CD4-positive, alpha-beta memory T cell (primary cell): ENCODE data around the gene SPOCK2. TPM values are rescaled to one million over a fixed set of nuclear protein-coding genes. Genes with fewer than 3 reads are reported as not detected.

Experiments
- CTCF ChIA-PET: fragments of 350-600 bp; sonication (Branson Sonifier 250); formaldehyde crosslinking; loops from one replicate; lab custom pipeline; 2021; ENCODE audit warnings: inconsistent platforms; ENCODE audit not compliant: partially characterized antibody; lab: Charles Lee
- POLR2A ChIA-PET: fragments of 350-600 bp; sonication (Branson Sonifier 250); formaldehyde crosslinking; loops from one replicate; lab custom pipeline; 2021; ENCODE audit not compliant: partially characterized antibody; lab: Charles Lee
- DNase-seq, 5 donors: peaks; one replicate each; pipeline versions ENCODE4 v3.0.0 to v3.0.0-alpha.2; 2020 to 2022; ENCODE audit warnings: mixed read lengths in 1 of 5
- H3K27ac ChIP-seq: one replicate; pipeline ENCODE4 v1.7.0; 2013; ENCODE audit warnings: low read depth, low read length
- H3K27me3 ChIP-seq: 2 replicates; pipeline ENCODE4 v1.7.0; 2013; ENCODE audit warnings: mild to moderate bottlenecking, low read length, moderate library complexity; ENCODE audit not compliant: insufficient read depth
- H3K36me3 ChIP-seq: 2 replicates; pipeline ENCODE4 v1.7.0; 2013; ENCODE audit warnings: mild to moderate bottlenecking, low read length, moderate library complexity; ENCODE audit not compliant: insufficient read depth
- H3K4me1 ChIP-seq: 2 replicates; pipeline ENCODE4 v1.7.0; 2013; ENCODE audit warnings: mild to moderate bottlenecking, low read length, moderate library complexity; ENCODE audit not compliant: insufficient read depth
- H3K4me3 ChIP-seq, 2 donors: one replicate each; pipeline ENCODE4 v1.7.0; 2013; ENCODE audit warnings: low read length in 2 of 2, mild to moderate bottlenecking in 1 of 2
- H3K9me3 ChIP-seq, 2 donors: one replicate each; pipeline ENCODE4 v1.7.0; 2013; ENCODE audit warnings: low read length in 2 of 2, control low read depth in 1 of 2; ENCODE audit not compliant: control insufficient read depth in 1 of 2
- H3K27ac Mint-ChIP-seq, 7 donors: one replicate each; pipeline ENCODE4 v1.8.0; 2020 to 2021; ENCODE audit warnings: mixed read lengths in 7 of 7, mild to moderate bottlenecking in 6 of 7, inconsistent platforms in 3 of 7, moderate library complexity in 3 of 7
- H3K27me3 Mint-ChIP-seq, 2 donors: one replicate each; pipeline ENCODE4 v1.8.0; 2020 to 2021; ENCODE audit warnings: mixed read lengths in 2 of 2
- H3K36me3 Mint-ChIP-seq, 2 donors: one replicate each; pipeline ENCODE4 v1.8.0; 2020 to 2021; ENCODE audit warnings: mixed read lengths in 2 of 2, inconsistent platforms in 1 of 2, mild to moderate bottlenecking in 1 of 2
- H3K4me1 Mint-ChIP-seq, 4 donors: one replicate each; pipeline ENCODE4 v1.8.0; 2020 to 2021; ENCODE audit warnings: mixed read lengths in 4 of 4, mild to moderate bottlenecking in 1 of 4
- H3K4me3 Mint-ChIP-seq, 8 donors: one replicate each; pipeline ENCODE4 v1.8.0; 2020 to 2021; ENCODE audit warnings: mixed read lengths in 8 of 8, mild to moderate bottlenecking in 7 of 8, moderate library complexity in 6 of 8, inconsistent platforms in 3 of 8
- H3K9me3 Mint-ChIP-seq, 8 donors: one replicate each; pipeline ENCODE4 v1.8.0; 2020 to 2021; ENCODE audit warnings: mixed read lengths in 8 of 8, mild to moderate bottlenecking in 5 of 8, inconsistent platforms in 3 of 8, moderate library complexity in 1 of 8
- intact Hi-C: fragments of 100-400 bp; cut with micrococcal nuclease; formaldehyde crosslinking; loops from one replicate; pipeline ENCODE4 v1.15.1; 2023
- polyA plus RNA-seq, 2 donors: library from polyadenylated mRNA; unstranded; fragments of 300-500 nt; fragmentation: Illumina TruSeq; gene quantifications; one replicate each; pipeline ENCODE4 v1.2.3, GENCODE V29; 2021
- total RNA-seq, 2 experiments: library from RNA; stranded (reverse); gene quantifications; one replicate each; pipeline ENCODE4 v1.2.3, GENCODE V29; 2021

The SPOCK2 gene
- total and polyA plus RNA-seq, 4 experiments from 2014 or later: 174 to 556 (median 406) TPM

DNA sequence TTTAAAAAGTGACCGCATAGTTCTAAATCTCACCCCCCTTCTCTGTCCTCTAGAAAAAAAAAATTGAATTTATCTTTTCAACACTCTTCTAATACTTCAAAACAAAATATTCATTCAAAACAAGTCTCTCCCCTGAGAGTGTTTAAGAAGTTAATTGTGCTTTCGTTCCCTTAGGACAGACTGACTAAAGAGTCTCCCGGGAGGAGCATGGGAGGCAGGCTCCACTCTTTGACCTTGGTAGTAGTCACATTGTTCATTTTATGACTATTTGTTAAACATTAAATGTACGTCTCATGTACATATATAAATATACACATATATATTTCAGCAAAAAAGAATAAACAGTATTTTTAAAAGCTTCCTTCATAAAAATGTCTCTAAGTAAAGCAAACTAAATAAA is 35.3 kb upstream of the SPOCK2 start:
- intact Hi-C loops: loop anchor here (2.0 kb wide), 1 partner anchor 15 kb away; no protein-coding TSS in a partner anchor
- CTCF ChIA-PET: interaction anchor here (1.0 to 9.4 kb wide), 8 partner anchors 8 to 216 kb away, joined by 3 to 196 read pairs (median 30); partner anchors contain the start of gene DDIT4

DNA sequence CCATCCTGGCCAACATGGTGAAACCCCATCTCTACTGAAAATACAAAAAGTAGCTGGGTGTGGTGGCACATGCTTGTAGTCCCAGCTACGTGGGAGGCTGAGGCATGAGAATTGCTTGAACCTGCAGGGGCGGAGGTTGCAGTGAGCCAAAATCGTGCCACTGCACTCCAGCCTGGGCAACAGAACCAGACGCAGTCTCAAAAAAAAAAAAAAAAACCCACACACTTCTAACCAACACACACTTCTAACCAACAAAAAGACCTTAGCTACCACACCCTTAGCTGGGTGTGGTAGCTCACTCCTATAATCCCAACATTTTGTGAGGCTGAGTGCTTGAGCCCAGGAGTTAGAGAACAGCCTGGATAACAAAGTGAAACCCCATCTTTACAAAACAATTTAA is 33.9 kb upstream of the SPOCK2 start:
- peaks cover 0 to 3% of the 10 kb centered on the region in 2 donors for H3K36me3 Mint-ChIP-seq

More for the DNA sequence above, 35.3 kb upstream of the SPOCK2 start:
- no peak overlapping the region for H3K4me3 Mint-ChIP-seq
- POLR2A ChIA-PET: interaction anchor here (2.8 kb wide), 1 partner anchor 10 kb away, joined by 11 read pairs; no protein-coding TSS in a partner anchor
- peak overlapping the region in 2 of 7 donors; percentile 62 to 79 for H3K27ac Mint-ChIP-seq
- peaks cover 4 to 9% of the 10 kb centered on the region in 2 donors for H3K36me3 Mint-ChIP-seq
- H3K4me1 ChIP-seq: peaks cover 29% of the 10 kb centered on the region
- no peaks in the 10 kb centered on the region for H3K9me3 Mint-ChIP-seq
- H3K36me3 ChIP-seq: no peaks in the 10 kb centered on the region
- no peaks in the 10 kb centered on the region for H3K27me3 ChIP-seq
- no peak overlapping the region for H3K27ac ChIP-seq
- H3K27me3 Mint-ChIP-seq: no peaks in the 10 kb centered on the region
- peaks cover 24 to 47% (median 31%) of the 10 kb centered on the region in 4 donors for H3K4me1 Mint-ChIP-seq
- no peak for DNase-seq
- H3K4me3 ChIP-seq: no peak overlapping the region
- no peaks in the 10 kb centered on the region for H3K9me3 ChIP-seq

DNA sequence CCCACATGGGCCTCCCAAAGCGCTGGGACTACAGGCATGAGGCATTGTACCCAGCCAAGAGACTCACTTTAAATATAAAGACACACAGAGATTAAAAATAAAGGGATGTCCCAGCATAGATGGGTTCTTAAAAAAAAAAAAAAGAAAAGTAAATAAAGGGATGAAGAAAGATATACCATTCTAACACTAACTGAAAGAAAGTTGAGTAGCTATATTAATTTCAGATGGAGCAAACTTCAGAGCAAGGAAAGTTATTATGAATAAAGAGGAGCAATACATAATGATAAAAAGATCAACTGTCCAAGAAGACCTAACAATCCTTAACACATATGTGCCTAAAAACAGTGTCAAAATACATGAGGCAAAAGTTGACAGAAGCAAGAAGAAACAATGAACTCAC is 33.0 kb upstream of the SPOCK2 start:
- Mint-ChIP-seq H3K9me3 (peaks cover 0 to 1% (median 0%) of the 10 kb centered on the region in 8 donors), H3K4me1 (peaks cover 21 to 51% (median 30%) of the 10 kb centered on the region in 4 donors), H3K27me3 (no peaks in the 10 kb centered on the region), H3K27ac (peak overlapping the region in 6 of 7 donors; percentile 14 to 79 (median 50)), H3K36me3 (peaks cover 1 to 2% of the 10 kb centered on the region in 2 donors), H3K4me3 (peak overlapping the region in 4 of 8 donors; percentile 2 to 45 (median 16))
- intact Hi-C loops: no loop called here
- POLR2A ChIA-PET: no interaction called here
- Histone ChIP-seq H3K27ac (no peak overlapping the region), H3K27me3 (no peaks in the 10 kb centered on the region), H3K4me1 (peaks cover 25% of the 10 kb centered on the region), H3K9me3 (no peaks in the 10 kb centered on the region), H3K36me3 (no peaks in the 10 kb centered on the region), H3K4me3 (no peak overlapping the region)
- DNase-seq: no peak
- CTCF ChIA-PET: interaction anchor here (1.2 to 9.4 kb wide), 2 partner anchors 72 to 218 kb away, joined by 3 to 196 read pairs; no protein-coding TSS in a partner anchor

More for the DNA sequence above, 33.9 kb upstream of the SPOCK2 start:
- Mint-ChIP-seq H3K4me3 (peak overlapping the region in 7 of 8 donors; percentile 28 to 70 (median 44)), H3K27me3 (no peaks in the 10 kb centered on the region), H3K4me1 (peaks cover 24 to 51% (median 33%) of the 10 kb centered on the region in 4 donors), H3K27ac (peak overlapping the region; percentile 14 to 79 (median 66)), H3K9me3 (no peaks in the 10 kb centered on the region)
- ChIA-PET CTCF (interaction anchor here (0.7 to 9.4 kb wide), 10 partner anchors 8 to 218 kb away, joined by 3 to 196 read pairs (median 4); no protein-coding TSS in a partner anchor), POLR2A (interaction anchor here (0.7 to 1.7 kb wide), 3 partner anchors 33 to 36 kb away, joined by 3 to 6 read pairs (median 3); partner anchors contain the start of gene SPOCK2)
- no peaks in the 10 kb centered on the region for H3K27me3 ChIP-seq
- H3K4me3 ChIP-seq: no peak overlapping the region
- H3K9me3 ChIP-seq: no peaks in the 10 kb centered on the region
- H3K27ac ChIP-seq: no peak overlapping the region
- peaks cover 29% of the 10 kb centered on the region for H3K4me1 ChIP-seq
- DNase-seq: no peak
- H3K36me3 ChIP-seq: no peaks in the 10 kb centered on the region
- intact Hi-C loops: no loop called here

DNA sequence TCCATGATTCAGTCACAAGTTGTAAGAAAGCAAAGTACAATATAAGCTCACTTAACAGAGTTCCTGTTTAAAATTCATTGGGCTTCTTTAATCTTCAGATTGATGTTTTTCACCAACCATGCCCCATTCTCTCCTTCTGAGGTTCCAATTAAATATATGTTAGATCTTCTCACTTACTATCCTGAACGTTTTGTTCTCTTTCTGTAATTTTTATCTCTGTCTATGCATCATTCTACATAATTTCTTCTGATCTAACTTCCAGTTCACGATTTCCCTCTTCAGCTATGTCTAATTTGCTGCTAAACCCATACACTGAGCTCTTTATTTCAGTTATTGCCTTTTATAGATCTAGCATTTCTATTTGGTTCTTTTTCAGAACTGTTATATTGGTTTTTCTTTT is 28.0 kb upstream of the SPOCK2 start:
- DNase-seq: no peak
- peak overlapping the region in 1 of 7 donors; percentile 42 for H3K27ac Mint-ChIP-seq
- H3K4me3 ChIP-seq: no peak overlapping the region
- no peaks in the 10 kb centered on the region for H3K27me3 ChIP-seq
- H3K4me3 Mint-ChIP-seq: no peak overlapping the region
- intact Hi-C loops: no loop called here
- no peaks in the 10 kb centered on the region for H3K9me3 ChIP-seq
- CTCF ChIA-PET: interaction anchor here (1.1 to 5.5 kb wide), 3 partner anchors 8 to 67 kb away, joined by 3 to 40 read pairs (median 7); no protein-coding TSS in a partner anchor
- no peaks in the 10 kb centered on the region for H3K27me3 Mint-ChIP-seq
- no peak overlapping the region for H3K27ac ChIP-seq
- peaks cover 14% of the 10 kb centered on the region for H3K4me1 ChIP-seq
- peaks cover 18 to 40% (median 28%) of the 10 kb centered on the region in 4 donors for H3K4me1 Mint-ChIP-seq
- H3K9me3 Mint-ChIP-seq: peaks cover 0 to 3% (median 0%) of the 10 kb centered on the region in 8 donors
- no peaks in the 10 kb centered on the region for H3K36me3 ChIP-seq
- POLR2A ChIA-PET: interaction anchor here (1.1 to 4.1 kb wide), 4 partner anchors 8 to 55 kb away, joined by 3 to 24 read pairs (median 8); partner anchors contain the start of gene SPOCK2
- peaks cover 4 to 16% of the 10 kb centered on the region in 2 donors for H3K36me3 Mint-ChIP-seq

DNA sequence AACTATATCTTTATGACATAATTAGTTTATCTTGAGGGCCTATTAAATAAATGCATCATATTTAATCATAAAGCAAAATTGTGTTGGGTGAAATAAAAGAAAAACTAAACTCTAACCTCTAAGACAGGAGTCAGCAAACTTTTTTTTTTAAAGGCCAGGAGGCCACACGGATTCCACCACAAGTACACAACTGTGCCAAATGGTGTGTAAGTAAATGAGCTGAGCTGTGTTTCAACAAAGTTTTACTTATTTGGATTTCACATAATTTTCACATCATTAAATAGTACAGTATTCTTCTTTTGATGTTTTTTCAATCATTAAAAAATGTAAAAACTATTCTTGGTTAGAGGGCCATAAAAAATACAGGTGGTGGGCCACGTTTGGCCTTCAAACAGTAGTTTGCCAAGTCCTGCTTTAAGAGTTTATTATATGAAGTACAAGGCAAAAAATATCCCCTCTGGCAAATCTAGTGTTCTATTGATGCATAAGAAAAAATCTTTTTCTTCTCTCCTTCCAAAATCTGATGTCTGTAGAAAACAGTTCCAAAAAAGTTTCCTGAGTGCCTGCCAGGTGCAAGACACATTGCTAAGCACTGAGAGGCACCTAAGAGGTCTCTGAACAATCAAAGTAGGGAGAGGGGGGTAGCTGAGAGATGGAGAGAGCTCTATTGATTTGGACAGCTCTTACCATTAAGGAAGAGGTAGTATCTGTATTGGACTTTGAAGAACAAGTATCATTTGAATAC is 26.5 kb upstream of the SPOCK2 start:
- Mint-ChIP-seq H3K4me1 (peaks cover 26 to 45% (median 36%) of the 10 kb centered on the region in 4 donors), H3K27ac (peak overlapping the region in 6 of 7 donors; percentile 18 to 85 (median 60)), H3K27me3 (no peaks in the 10 kb centered on the region), H3K9me3 (peaks cover 0 to 3% (median 0%) of the 10 kb centered on the region in 8 donors), H3K36me3 (peaks cover 4 to 16% of the 10 kb centered on the region in 2 donors), H3K4me3 (peak overlapping the region in 1 of 8 donors; percentile 7)
- Histone ChIP-seq H3K27me3 (no peaks in the 10 kb centered on the region), H3K4me3 (no peak overlapping the region), H3K36me3 (no peaks in the 10 kb centered on the region), H3K9me3 (no peaks in the 10 kb centered on the region), H3K4me1 (peaks cover 26% of the 10 kb centered on the region), H3K27ac (no peak overlapping the region)
- no peak for DNase-seq
- POLR2A ChIA-PET: interaction anchor here (1.1 to 3.5 kb wide), 4 partner anchors 10 to 55 kb away, joined by 3 to 24 read pairs (median 9); partner anchors contain the start of gene SPOCK2
- intact Hi-C loops: no loop called here
- CTCF ChIA-PET: interaction anchor here (1.0 to 5.5 kb wide), 7 partner anchors 8 to 223 kb away, joined by 3 to 40 read pairs (median 4); no protein-coding TSS in a partner anchor

DNA sequence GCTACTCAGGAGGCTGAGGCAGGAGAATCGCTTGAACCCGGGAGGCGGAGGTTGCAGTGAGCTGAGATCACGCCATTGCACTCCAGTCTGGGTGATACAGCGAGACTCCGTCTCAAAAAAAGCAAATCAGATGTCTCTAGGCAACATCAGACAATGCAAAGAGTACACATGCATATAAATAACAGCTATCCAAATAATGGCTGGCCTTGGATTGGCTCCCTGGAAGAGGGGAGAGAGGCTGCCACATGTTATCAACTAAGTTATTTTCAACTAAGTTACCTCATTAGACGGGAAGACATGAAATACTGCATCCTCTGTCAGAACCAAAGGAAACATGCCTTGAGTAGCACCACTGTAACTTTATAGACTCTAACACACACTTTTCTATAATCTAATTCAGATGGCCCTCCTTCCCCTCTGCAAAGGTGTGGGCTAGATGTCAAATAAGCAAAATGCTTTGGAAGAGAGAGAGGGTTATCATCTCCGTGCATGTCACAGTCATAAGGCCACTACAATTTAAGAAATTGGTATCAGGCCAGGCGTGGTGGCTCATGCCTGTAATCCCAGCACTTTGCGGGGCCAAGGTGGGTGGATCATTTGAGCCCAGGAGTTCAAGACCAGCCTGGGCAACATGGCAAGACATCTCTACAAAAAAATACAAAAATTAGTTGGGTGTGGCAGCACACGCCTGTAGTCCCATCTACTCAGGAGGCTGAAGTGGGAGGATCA is 22.5 kb upstream of the SPOCK2 start:
- no peaks in the 10 kb centered on the region for H3K36me3 ChIP-seq
- H3K27me3 Mint-ChIP-seq: no peaks in the 10 kb centered on the region
- peaks cover 60 to 75% (median 69%) of the 10 kb centered on the region in 4 donors for H3K4me1 Mint-ChIP-seq
- H3K27ac Mint-ChIP-seq: peak overlapping the region in 6 of 7 donors; percentile 11 to 97 (median 92)
- H3K9me3 Mint-ChIP-seq: no peaks in the 10 kb centered on the region
- H3K27me3 ChIP-seq: no peaks in the 10 kb centered on the region
- H3K4me1 ChIP-seq: peaks cover 66% of the 10 kb centered on the region
- intact Hi-C loops: no loop called here
- ChIA-PET POLR2A (interaction anchor here (1.4 kb wide), 1 partner anchor 53 kb away, joined by 3 read pairs; no protein-coding TSS in a partner anchor), CTCF (no interaction called here)
- DNase-seq: no peak
- peak overlapping the region in 1 of 8 donors; percentile 5 for H3K4me3 Mint-ChIP-seq
- peaks cover 4 to 11% of the 10 kb centered on the region in 2 donors for H3K36me3 Mint-ChIP-seq
- H3K27ac ChIP-seq: no peak overlapping the region
- H3K4me3 ChIP-seq: no peak overlapping the region
- no peaks in the 10 kb centered on the region for H3K9me3 ChIP-seq
